ENCODE results near the gene OAF. TPM values are rescaled to one million over a fixed set of nuclear protein-coding genes. Genes with fewer than 3 reads are reported as not detected.

The OAF gene
- total RNA-seq, 1 experiment from 2014 or later: 97.1 TPM

DNA sequence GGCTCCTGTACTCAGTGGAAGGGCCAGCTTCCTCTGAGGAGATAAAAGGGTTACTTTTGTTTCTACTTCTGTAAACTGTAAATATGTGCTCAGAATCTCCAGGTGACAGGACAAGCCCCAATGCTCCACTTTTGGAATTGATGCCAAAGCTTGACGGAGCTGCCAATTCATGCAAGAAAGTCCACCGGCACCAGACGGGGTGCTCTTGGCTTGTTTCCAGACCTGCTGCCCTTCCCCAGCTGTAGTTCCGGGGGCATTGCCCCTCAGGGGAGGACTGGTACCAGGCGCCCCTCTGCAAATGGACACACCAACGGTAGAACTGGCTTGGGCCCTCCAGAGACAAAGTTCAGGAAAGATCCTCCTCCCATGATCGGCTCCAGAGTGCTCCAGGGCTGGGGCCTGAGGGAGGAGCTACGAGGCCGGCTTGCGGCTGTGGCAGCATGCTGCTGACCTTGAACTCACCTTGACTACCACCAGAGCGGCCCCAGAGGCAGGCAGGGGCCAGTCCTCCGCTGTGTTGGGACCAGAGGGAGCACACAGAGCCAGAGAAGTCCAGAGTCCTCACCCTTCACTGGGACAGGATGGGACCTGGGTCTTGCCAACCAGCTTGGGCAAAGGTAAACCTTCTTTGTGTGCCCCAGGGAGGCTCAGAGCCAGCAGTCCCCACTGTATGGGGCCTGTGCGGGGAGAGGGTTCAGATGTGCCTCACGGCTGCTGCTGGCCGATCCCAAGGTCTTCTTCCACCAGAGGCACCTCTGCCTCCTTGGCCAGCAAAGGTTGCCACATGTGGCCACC lies 17.8 kb upstream of the OAF start:
- no TSS peak for BruUV-seq (replicated peaks)
- Histone ChIP-seq H3F3A (ENCODE audit: low read length, unreplicated experiment) (no peaks in the 10 kb centered on the region), H3K9ac (ENCODE audit: low read length) (no peak overlapping the region), H3K27me3 (ENCODE audit: low read length) (peaks cover 23% of the 10 kb centered on the region), H3K27ac (ENCODE audit: low read length) (no peak overlapping the region), H4K20me1 (ENCODE audit: low read length) (no peaks in the 10 kb centered on the region), H3K4me2 (ENCODE audit: low read length) (no peak overlapping the region), H3K36me3 (ENCODE audit: low read depth, low read length) (no peaks in the 10 kb centered on the region), H3K4me3 (ENCODE audit: low read length) (no peak overlapping the region), H3K9me3 (ENCODE audit: low read length) (no peaks in the 10 kb centered on the region), H3K9me2 (replicated peaks; ENCODE audit: low read length) (no peaks in the 10 kb centered on the region), H2AFZ (ENCODE audit: low read length) (no peak overlapping the region), H3K4me1 (ENCODE audit: insufficient read depth, low read length) (no peaks in the 10 kb centered on the region), H3K79me2 (ENCODE audit: low read length) (no peaks in the 10 kb centered on the region)
- ATAC-seq (no peak), DNase-seq (no peak)
- ChIA-PET CTCF (no interaction called here), POLR2A (ENCODE audit: unreplicated experiment) (no interaction called here)
- intact Hi-C loops (cut with micrococcal nuclease): no loop called here
- TF ChIP-seq, protein P1, sequence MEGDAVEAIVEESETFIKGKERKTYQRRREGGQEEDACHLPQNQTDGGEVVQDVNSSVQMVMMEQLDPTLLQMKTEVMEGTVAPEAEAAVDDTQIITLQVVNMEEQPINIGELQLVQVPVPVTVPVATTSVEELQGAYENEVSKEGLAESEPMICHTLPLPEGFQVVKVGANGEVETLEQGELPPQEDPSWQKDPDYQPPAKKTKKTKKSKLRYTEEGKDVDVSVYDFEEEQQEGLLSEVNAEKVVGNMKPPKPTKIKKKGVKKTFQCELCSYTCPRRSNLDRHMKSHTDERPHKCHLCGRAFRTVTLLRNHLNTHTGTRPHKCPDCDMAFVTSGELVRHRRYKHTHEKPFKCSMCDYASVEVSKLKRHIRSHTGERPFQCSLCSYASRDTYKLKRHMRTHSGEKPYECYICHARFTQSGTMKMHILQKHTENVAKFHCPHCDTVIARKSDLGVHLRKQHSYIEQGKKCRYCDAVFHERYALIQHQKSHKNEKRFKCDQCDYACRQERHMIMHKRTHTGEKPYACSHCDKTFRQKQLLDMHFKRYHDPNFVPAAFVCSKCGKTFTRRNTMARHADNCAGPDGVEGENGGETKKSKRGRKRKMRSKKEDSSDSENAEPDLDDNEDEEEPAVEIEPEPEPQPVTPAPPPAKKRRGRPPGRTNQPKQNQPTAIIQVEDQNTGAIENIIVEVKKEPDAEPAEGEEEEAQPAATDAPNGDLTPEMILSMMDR (conservative IDR thresholded peaks at IDR 0.05; ENCODE audit: low read depth, low read length): no peak
- no peak for TF ChIP-seq EZH2phosphoT487 (IDR thresholded peaks at IDR 0.05; ENCODE audit: borderline replicate concordance, low read length)
- no peak for TF ChIP-seq EZH2 (IDR thresholded peaks at IDR 0.05; ENCODE audit: low read length, unreplicated experiment)

DNA sequence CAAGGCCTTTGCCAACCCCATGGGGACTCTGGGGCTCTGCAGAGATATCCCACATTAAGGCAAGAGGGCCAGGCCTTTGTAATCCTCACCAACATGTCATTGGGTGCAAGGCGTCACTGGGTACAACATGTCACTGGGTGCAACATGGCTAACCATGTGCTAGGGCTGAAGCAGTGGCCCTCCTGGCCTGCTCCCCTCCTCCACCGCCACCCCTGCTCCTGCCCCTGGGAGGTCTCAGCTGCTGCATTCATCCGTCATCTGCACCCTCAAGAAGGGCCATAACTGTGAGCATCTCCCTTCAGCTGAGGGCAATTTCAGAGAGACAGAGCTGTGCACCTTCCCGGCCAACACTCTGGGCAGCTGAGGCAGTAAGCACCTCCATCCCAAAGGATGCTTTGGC lies 16.7 kb upstream of the OAF start:
- BruUV-seq (replicated peaks): no TSS peak
- no peaks in the 10 kb centered on the region for H3K79me2 ChIP-seq (ENCODE audit: low read length)
- DNase-seq: no peak
- POLR2A ChIA-PET (ENCODE audit: unreplicated experiment): no interaction called here
- H3K27ac ChIP-seq (ENCODE audit: low read length): no peak overlapping the region
- H4K20me1 ChIP-seq (ENCODE audit: low read length): no peaks in the 10 kb centered on the region
- CTCF ChIA-PET: interaction anchor here (0.6 kb wide), 1 partner anchor 512 kb away, joined by 4 read pairs; no protein-coding TSS in a partner anchor
- H3K4me3 ChIP-seq (ENCODE audit: low read length): no peak overlapping the region
- no peaks in the 10 kb centered on the region for H3K9me2 ChIP-seq (replicated peaks; ENCODE audit: low read length)
- H3F3A ChIP-seq (ENCODE audit: low read length, unreplicated experiment): no peaks in the 10 kb centered on the region
- ATAC-seq: no peak
- no peak overlapping the region for H2AFZ ChIP-seq (ENCODE audit: low read length)
- no peaks in the 10 kb centered on the region for H3K9me3 ChIP-seq (ENCODE audit: low read length)
- intact Hi-C loops (cut with micrococcal nuclease): no loop called here
- peaks cover 23% of the 10 kb centered on the region for H3K27me3 ChIP-seq (ENCODE audit: low read length)
- no peak overlapping the region for H3K4me2 ChIP-seq (ENCODE audit: low read length)
- H3K9ac ChIP-seq (ENCODE audit: low read length): no peak overlapping the region
- TF ChIP-seq, protein P1 (conservative IDR thresholded peaks at IDR 0.05; ENCODE audit: low read depth, low read length): no peak
- TF ChIP-seq EZH2 (IDR thresholded peaks at IDR 0.05; ENCODE audit: low read length, unreplicated experiment) (no peak), EZH2phosphoT487 (IDR thresholded peaks at IDR 0.05; ENCODE audit: borderline replicate concordance, low read length) (no peak)
- H3K4me1 ChIP-seq (ENCODE audit: insufficient read depth, low read length): no peaks in the 10 kb centered on the region
- no peaks in the 10 kb centered on the region for H3K36me3 ChIP-seq (ENCODE audit: low read depth, low read length)

DNA sequence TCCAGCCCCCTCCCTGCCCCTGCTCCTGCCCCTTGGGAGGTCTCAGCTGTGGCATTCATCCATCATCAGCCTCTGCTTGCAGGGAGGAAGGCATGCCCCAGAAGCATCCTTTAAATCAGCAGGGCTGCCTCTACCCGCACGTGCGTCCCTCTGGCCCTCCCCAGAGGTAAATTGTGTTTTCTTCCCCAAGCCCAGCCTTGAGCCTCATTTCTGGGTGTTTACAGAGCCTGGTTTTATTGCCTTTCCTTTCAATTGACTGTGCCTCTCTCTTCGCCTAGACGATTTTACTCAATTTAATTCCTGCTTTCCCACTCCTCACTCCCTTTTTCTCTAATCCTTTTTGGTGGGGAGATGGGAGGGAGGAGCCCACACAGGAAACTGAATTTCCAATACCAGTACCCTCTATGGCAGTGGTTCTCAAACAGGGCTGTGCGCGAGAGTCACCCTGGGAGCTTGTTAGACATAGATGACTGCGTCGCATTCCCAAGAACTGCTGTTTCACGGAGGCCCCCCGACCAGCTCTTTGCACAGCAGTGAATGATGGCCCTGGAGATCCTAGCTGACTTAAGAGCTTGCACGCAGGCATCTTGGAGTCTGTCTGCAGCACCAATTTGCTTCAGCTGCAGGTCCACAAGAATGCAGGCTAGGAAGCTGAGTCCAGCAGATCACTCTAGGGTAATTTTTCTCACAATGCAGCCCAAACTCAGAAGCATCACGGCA lies 15.1 kb upstream of the OAF start:
- POLR2A ChIA-PET (ENCODE audit: unreplicated experiment): no interaction called here
- Histone ChIP-seq H2AFZ (ENCODE audit: low read length) (no peak overlapping the region), H3K27ac (ENCODE audit: low read length) (no peak overlapping the region), H3K4me1 (ENCODE audit: insufficient read depth, low read length) (no peaks in the 10 kb centered on the region), H3K79me2 (ENCODE audit: low read length) (no peaks in the 10 kb centered on the region), H4K20me1 (ENCODE audit: low read length) (no peaks in the 10 kb centered on the region), H3K4me2 (ENCODE audit: low read length) (no peak overlapping the region), H3K4me3 (ENCODE audit: low read length) (no peak overlapping the region), H3K36me3 (ENCODE audit: low read depth, low read length) (no peaks in the 10 kb centered on the region), H3F3A (ENCODE audit: low read length, unreplicated experiment) (no peaks in the 10 kb centered on the region), H3K27me3 (ENCODE audit: low read length) (peaks cover 15% of the 10 kb centered on the region), H3K9ac (ENCODE audit: low read length) (no peak overlapping the region), H3K9me2 (replicated peaks; ENCODE audit: low read length) (no peaks in the 10 kb centered on the region), H3K9me3 (ENCODE audit: low read length) (no peaks in the 10 kb centered on the region)
- ATAC-seq (no peak), DNase-seq (no peak)
- intact Hi-C loops (cut with micrococcal nuclease): no loop called here
- no peak for TF ChIP-seq EZH2phosphoT487 (IDR thresholded peaks at IDR 0.05; ENCODE audit: borderline replicate concordance, low read length)
- TF ChIP-seq, protein P1 (conservative IDR thresholded peaks at IDR 0.05; ENCODE audit: low read depth, low read length): no peak
- CTCF ChIA-PET: no interaction called here
- no TSS peak for BruUV-seq (replicated peaks)
